Upper lobe of left lung (tissue), 6 donors: ENCODE results near the gene NAV1. TPM values are rescaled to one million over a fixed set of nuclear protein-coding genes. Genes with fewer than 3 reads are reported as not detected.

ENCODE experiments used
- ATAC-seq, 2 donors: fragments of 200-7000 bp; cut with Tn5 transposase; one replicate each; pipeline ENCODE4 v1.9.1; 2022; ENCODE audit warnings: mild to moderate bottlenecking in 2 of 2, moderate library complexity in 2 of 2; ENCODE audit not compliant: low FRiP score in 2 of 2
- DNase-seq, 2 donors: peaks; one replicate each; pipeline ENCODE4 v3.0.0-alpha.2; 2019 to 2020
- H3K27ac ChIP-seq, 4 donors: fragments of 200-600 bp; sonication (generic); one replicate each; pipeline ENCODE4 v1.5.1; 2016 to 2019
- H3K27me3 ChIP-seq, 4 donors: fragments of 200-600 bp; sonication (generic); one replicate each; pipeline ENCODE4 v1.5.1; 2017 to 2019
- H3K36me3 ChIP-seq, 4 donors: fragments of 200-600 bp; sonication (generic); one replicate each; pipeline ENCODE4 v1.5.1; 2016 to 2019
- H3K4me1 ChIP-seq, 4 donors: fragments of 200-600 bp; sonication (generic); one replicate each; pipeline ENCODE4 v1.5.1; 2018 to 2019
- H3K4me3 ChIP-seq, 4 donors: fragments of 200-600 bp; sonication (generic); one replicate each; pipeline ENCODE4 v1.5.1; 2017 to 2019; ENCODE audit warnings: mild to moderate bottlenecking in 2 of 4, moderate library complexity in 1 of 4
- H3K9me3 ChIP-seq, 4 donors: fragments of 200-600 bp; sonication (generic); one replicate each; pipeline ENCODE4 v1.5.1; 2018 to 2019
- CTCF ChIP-seq, 6 experiments: fragments of 450-650 bp in 4 of 6; fragments of 200-600 bp in 2 of 6; sonication (generic) in 2 of 6; IDR thresholded peaks; one replicate each; pipeline ENCODE4 v1.5.1; 2016 to 2019; ENCODE audit warnings: antibody characterized with exemption in 6 of 6
- EP300 ChIP-seq, 4 donors: sonication (generic); formaldehyde crosslinking; IDR thresholded peaks; one replicate each; pipeline ENCODE4 v1.5.1; 2017; ENCODE audit warnings: antibody characterized with exemption in 4 of 4, control low read depth in 2 of 4
- POLR2A ChIP-seq, 4 donors: fragments of 450-650 bp; IDR thresholded peaks; one replicate each; pipeline ENCODE4 v1.5.1; 2016 to 2017; ENCODE audit warnings: antibody characterized with exemption in 4 of 4, mild to moderate bottlenecking in 2 of 4
- POLR2AphosphoS5 ChIP-seq, 2 donors: sonication (generic); formaldehyde crosslinking; IDR thresholded peaks; one replicate each; pipeline ENCODE4 v1.5.1; 2017; ENCODE audit warnings: antibody characterized with exemption in 2 of 2
- WGBS, 2 donors: methylation state at CpG; one replicate each; pipeline ENCODE4 v1.1.5; 2017 to 2018; 5-methylcytosine and 5-hydroxymethylcytosine counted together
- total RNA-seq, 6 donors: library from RNA; depleted of rRNA in 4 of 6; stranded (reverse); fragments of >200 nt in 4 of 6; gene quantifications; one replicate each; pipeline versions ENCODE4 v1.1.0 to v1.2.1, GENCODE V29; 2016 to 2021
- donor health status: DM: no; HTN: no; CAD: no; lungs with moderate emphysema.
- donor health status: DM: no; HTN: yes; CAD: no; lungs with severe emphysema.

Gene NAV1
- total RNA-seq, 6 donors from 2014 or later, result 15.2 to 41.0 (median 24.1) TPM

- Histone ChIP-seq H3K4me1 (peaks cover 58 to 69% (median 62%) of the 10 kb centered on the region in 4 donors), H3K27me3 (no peaks in the 10 kb centered on the region), H3K9me3 (no peaks in the 10 kb centered on the region), H3K4me3 (peak within 1 kb of the TSS; percentile 56 to 87 (median 80)), H3K36me3 (no peaks in the 10 kb centered on the region), H3K27ac (peak within 1 kb of the TSS; percentile 88 to 94 (median 92))
- TF ChIP-seq POLR2A (IDR thresholded peaks at IDR 0.05) (peak in 3 of 4 donors; percentile 84 to 98 (median 98)), EP300 (IDR thresholded peaks at IDR 0.05) (no peak), CTCF (IDR thresholded peaks at IDR 0.05) (peak in 2 of 6 experiments; percentile 39), POLR2AphosphoS5 (IDR thresholded peaks at IDR 0.05) (peak; percentile 93 to 95)
- DNase-seq (peak; percentile 87 to 96), ATAC-seq (peak; percentile 89 to 96)
- 1 to 7% methylated on average over 3 to 28 of the region's 71 CpGs for WGBS, 2 donors
Observed at GRCh38 chr1:201506557-201507359, 32.2 kb upstream of the NAV1 start, which contains the start of gene CSRP1. TSS of gene CSRP1 (minus strand) at chr1:201507123. CDS start at chr1:201496303, 10,820 bp downstream.

- H3K4me3 ChIP-seq, result peak overlapping the region; percentile 56 to 87 (median 80)
- no peaks in the 10 kb centered on the region for H3K36me3 ChIP-seq
- no peak for ATAC-seq
- no peaks in the 10 kb centered on the region for H3K9me3 ChIP-seq
- DNase-seq, result no peak
- H3K4me1 ChIP-seq, result peaks cover 58 to 69% (median 62%) of the 10 kb centered on the region in 4 donors
- 26 to 54% methylated on average over 5 to 10 of the region's 11 CpGs for WGBS, 2 donors
- TF ChIP-seq EP300 (IDR thresholded peaks at IDR 0.05) (no peak), POLR2A (IDR thresholded peaks at IDR 0.05) (no peak), POLR2AphosphoS5 (IDR thresholded peaks at IDR 0.05) (no peak), CTCF (IDR thresholded peaks at IDR 0.05) (no peak)
- no peaks in the 10 kb centered on the region for H3K27me3 ChIP-seq
- peak overlapping the region; percentile 88 to 94 (median 92) for H3K27ac ChIP-seq
Observed at GRCh38 chr1:201507360-201507675, 31.6 kb upstream of the NAV1 start.

- H3K36me3 ChIP-seq, result no peaks in the 10 kb centered on the region
- DNase-seq, result no peak
- H3K27me3 ChIP-seq, result no peaks in the 10 kb centered on the region
- no peak overlapping the region for H3K4me3 ChIP-seq
- ATAC-seq, result no peak
- WGBS, 2 donors, result 88 to 92% methylated on average over 2 of the region's 2 CpGs
- H3K9me3 ChIP-seq, result no peaks in the 10 kb centered on the region
- peaks cover 54 to 65% (median 55%) of the 10 kb centered on the region in 4 donors for H3K4me1 ChIP-seq
- H3K27ac ChIP-seq, result peak overlapping the region in 1 of 4 donors; percentile 88
- TF ChIP-seq POLR2A (IDR thresholded peaks at IDR 0.05), result no peak
- no peak for TF ChIP-seq EP300 (IDR thresholded peaks at IDR 0.05)
- no peak for TF ChIP-seq POLR2AphosphoS5 (IDR thresholded peaks at IDR 0.05)
- TF ChIP-seq CTCF (IDR thresholded peaks at IDR 0.05), result no peak
Observed at GRCh38 chr1:201508809-201509208, 30.1 kb upstream of the NAV1 start.

- no peaks in the 10 kb centered on the region for H3K36me3 ChIP-seq
- no peak overlapping the region for H3K4me3 ChIP-seq
- no peak for TF ChIP-seq CTCF (IDR thresholded peaks at IDR 0.05)
- no peak for TF ChIP-seq POLR2A (IDR thresholded peaks at IDR 0.05)
- TF ChIP-seq EP300 (IDR thresholded peaks at IDR 0.05), result no peak
- TF ChIP-seq POLR2AphosphoS5 (IDR thresholded peaks at IDR 0.05), result no peak
- H3K27me3 ChIP-seq, result no peaks in the 10 kb centered on the region
- no peak for DNase-seq
- 91 to 94% methylated on average over 2 of the region's 2 CpGs for WGBS, 2 donors
- no peak overlapping the region for H3K27ac ChIP-seq
- no peak for ATAC-seq
- no peaks in the 10 kb centered on the region for H3K9me3 ChIP-seq
- H3K4me1 ChIP-seq, result peaks cover 46 to 56% (median 47%) of the 10 kb centered on the region in 4 donors
Observed at GRCh38 chr1:201509601-201510374, 29.1 kb upstream of the NAV1 start.
